HG03439 (cell line): ENCODE results near the gene ETV1.

Experiments used
- ATAC-seq: cut with Tn5 transposase; IDR thresholded peaks from one replicate; pipeline ENCODE4 v1.9.1; 2021; ENCODE audit warnings: mild to moderate bottlenecking, moderate library complexity; ENCODE audit not compliant: unreplicated experiment

The ETV1 gene

DNA sequence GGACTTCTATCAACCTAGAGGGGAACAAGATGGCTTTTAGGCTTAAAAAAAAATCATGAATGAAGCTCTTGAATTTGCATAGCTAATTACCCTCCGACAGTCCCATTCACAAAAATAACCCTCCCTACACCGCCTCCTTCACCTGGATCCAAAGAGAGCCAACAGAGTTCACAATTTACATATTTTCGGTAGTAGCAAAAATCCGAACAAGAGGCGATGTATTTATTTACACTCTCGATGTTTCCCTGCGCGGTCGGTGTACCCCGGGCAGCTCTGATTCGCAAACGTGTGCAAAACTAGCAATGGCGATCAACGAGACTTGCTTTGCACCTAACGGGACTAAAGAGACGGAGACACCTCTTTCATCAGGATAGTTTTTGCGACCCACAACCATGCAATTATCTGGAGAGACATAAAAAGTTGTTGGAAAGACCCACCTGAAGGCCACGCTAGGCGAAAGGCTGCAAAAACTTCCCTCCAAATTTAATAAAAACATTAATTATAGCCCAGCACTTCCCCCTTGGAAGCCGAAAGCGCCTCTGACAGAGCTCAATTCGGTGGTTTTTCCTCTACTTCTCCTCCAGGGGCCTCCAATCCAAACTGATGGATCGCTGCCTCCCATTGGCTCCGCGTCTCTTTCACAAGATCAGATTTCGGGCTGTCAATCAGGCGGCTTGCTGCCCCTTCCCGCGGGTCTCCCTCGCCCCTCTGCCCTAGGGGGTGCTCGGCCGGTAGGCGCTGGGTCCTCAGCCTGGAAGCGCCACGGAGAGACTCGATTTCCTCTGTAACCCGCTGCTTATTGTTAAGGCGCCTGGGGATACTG is at the start of gene ETV1:
TSS of gene ETV1 (minus strand) at position 541 of the 823 bp plus-strand sequence. CDS start 614 bp downstream, outside the sequence.
- no peak for ATAC-seq

DNA sequence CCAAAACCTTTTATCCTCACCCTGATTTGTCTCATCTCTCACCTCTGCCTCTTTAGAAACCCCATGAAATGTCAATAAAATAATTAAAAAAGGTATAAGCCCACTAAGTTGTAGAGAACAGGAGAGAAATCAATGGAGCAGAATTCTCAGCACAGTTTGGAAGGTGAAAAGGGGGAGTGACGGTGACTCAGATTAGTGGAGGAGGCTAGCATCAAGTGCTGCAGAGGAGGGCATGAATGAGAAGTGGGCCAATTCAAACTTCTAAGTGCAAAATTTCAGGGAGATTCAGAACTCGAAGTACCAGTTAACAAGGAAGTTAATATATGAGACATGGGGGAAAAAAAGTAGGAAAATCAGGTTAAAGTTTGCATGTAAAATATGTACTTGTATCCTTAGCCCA is 34.9 kb upstream of the ETV1 start:
- no peak for ATAC-seq

DNA sequence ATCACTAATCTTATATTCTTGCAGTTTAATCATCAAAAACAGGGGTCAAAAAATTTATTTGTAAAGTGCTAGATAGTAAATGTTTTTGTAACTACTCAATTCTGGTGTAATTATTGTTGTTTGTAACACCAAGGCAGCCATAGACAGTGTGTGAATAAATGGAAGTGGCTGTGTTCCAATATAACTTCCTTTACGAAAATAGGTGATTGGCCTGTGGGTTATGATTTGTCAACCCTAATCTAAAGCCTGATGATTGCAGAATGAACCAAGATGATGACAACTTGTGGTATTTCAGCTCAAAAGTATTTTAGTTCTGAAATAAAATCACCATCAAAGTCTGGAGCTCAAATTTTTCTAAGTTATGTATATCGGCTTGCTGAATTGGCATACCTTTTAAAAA is 34.4 kb upstream of the ETV1 start:
- ATAC-seq = no peak

DNA sequence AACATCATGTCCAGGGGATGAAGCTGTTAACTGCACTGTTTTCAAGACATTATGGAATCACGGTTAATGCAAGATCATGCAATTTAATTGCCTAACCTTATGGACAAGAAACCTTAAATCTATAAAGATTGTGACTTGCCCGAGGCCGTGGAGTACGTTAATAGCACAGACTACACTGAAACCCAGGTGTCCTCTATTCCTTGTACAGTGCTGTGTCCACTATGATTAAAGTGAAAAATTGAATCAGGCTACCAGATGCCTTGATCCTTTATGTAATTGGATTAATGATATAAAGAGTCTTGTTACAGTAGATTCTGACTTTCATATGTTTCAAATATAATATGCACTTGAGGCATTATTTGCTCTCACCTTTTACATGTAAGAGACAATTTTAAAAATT is 33.9 kb upstream of the ETV1 start:
- ATAC-seq = no peak

DNA sequence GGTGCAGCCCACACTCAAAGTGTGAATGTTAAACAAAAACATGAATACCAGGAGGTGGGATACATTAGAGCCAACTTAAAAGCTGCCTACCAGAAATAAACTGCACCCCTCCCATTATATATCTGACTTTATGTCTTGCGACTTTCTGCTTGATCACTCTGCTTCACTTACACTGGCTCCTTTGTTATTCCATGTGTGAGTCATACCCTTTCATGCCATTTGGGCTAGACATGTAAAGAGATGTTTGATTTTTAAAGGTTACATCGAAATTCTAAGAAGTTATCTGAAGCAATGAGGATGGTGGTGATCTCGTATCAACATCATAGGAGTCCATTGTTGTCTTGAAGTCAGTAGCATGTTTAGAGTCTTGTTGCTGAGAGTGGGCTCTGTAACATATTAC is 31.6 kb upstream of the ETV1 start:
- ATAC-seq = no peak

DNA sequence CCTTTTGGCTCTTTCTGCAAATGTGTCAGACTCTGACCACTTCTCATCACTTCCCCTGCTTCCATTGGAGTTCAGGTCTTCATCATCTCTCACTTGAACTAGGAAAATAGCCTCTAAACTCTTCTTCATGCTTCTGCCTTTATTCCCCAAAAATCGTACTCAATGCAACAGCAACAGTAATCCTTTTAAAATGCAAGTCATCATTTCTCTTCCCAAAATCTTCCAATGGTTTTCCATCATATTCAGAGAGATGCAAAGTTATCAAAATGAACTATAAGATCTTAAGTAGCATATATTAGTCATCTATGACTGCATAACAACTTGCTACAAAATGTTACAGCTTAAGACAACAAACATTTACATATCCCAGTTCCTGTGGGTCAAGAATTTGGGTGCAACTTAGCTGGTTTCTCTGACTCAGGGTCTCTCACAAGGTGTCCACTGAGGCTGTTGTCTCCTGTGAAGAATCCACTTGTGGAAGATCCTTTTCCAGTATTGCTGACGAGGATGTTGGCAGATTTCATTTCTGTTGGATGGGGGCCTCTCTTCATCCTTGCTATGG is 31.0 kb upstream of the ETV1 start:
- no peak for ATAC-seq

DNA sequence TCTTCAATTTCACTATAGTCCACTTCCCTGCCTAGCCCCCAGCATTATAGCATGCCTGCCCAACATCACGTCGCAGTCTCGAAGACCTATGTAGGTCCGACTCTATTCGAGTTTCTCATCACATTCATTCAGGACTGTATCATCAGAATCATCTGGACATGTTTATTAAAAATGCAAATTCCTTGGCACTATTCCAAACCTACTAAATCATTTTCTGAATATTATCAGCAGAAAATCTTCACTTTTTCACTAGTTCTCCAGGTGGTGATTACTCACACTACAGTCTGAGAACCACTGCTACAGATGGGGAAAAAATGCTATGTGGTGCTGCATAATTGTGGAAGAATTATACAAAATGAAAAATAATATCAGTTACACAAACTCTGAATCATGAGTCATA is 29.3 kb upstream of the ETV1 start:
- ATAC-seq = no peak

DNA sequence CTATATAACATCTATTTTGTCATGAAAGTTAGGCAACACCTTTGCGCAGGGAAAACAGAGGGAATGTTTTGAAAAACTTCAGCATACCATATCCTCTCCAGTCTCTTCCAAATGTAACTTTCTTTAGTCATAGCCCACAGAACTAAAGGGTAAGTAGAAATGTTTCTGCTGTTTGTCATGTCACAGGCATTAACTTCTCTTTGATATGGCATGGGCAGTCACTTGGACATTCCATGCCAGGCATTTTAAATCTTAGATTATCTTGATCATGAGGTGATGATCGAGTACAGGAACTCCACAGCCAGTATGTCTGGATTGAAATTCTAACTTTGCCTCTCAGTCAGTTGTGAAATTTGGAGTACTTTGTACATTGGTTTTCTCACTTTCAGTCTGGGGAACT is 27.5 kb upstream of the ETV1 start:
- ATAC-seq = no peak

DNA sequence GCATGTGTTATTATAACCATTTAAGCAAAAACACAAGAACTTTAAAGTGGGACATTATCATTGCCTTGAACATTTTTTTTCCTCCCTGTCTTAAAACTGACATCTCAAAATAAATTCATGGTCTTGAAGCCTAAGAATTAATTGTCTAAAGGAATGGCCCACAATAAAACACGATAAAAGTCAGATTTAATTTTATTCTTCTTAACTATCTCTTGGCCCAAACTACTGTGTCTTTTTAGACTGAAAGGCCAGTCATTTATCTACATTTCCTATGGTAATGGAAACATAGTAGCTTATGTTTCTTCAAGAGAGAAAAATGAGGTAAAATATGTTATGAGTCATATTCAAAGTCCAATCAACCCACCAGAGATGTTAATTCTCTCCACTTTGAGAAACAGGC is 24.4 kb upstream of the ETV1 start:
- ATAC-seq = no peak

DNA sequence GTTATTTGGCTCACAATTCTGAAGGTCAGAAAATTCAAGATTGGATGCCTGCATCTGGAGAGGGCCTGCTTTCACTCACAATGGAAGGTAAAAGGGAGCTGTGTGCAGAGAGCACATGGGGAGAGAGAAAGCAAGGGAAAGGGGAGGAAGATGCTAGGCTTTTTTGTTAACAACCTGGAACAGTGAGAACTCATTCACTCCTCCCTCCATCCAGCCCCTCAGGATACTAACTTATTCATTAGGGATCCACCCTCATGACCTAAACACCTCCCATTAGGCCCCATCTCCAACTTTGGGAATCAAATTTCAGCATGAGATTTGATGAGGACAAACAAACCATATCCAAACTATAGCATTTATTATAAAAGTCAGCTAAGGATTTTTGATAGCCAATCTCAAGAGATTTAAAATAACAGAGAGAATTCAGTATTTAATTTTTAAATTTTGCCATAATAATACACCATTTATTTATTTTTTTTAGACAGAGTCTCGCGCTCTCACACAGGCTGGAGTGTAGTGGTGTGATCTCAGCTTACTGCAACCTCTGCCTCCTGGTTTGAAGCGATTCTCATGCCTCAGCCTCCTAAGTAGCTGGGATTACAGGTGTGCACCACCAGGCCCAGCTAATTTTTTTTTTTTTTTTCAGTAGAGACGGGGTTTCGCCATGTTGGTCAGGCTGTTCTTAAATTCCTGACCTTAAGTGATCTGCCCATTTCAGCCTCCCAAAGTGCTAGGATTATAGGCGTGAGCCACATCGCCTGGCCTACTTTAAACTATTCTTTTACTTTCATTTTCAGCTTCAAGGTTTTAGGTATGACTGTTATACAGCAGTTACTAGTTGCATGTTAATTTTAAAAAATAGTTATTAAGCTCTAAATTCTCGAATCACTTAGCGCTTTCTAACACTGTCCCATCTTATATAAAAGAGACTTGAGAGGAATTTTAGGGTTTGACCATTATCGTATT is 20.3 kb upstream of the ETV1 start:
- no peak for ATAC-seq

DNA sequence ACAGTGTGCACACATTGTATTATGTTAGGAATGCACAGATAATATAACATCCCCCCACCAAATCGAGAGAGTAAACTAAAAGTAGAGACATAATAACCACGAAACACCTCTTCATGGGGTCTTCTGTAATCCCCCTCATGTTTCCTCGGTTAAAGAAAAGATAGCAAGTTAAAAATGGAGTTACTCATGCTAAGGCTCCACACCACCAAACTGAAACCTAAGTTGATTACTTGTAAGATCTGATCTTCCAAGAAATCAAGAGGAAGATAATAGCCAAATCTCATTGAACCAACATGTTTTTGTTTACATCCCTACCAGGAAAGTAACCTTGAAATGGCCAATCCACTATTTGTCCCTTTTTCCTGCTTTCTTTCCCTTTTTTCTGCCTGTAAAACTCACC is 11.7 kb upstream of the ETV1 start:
- no peak for ATAC-seq

DNA sequence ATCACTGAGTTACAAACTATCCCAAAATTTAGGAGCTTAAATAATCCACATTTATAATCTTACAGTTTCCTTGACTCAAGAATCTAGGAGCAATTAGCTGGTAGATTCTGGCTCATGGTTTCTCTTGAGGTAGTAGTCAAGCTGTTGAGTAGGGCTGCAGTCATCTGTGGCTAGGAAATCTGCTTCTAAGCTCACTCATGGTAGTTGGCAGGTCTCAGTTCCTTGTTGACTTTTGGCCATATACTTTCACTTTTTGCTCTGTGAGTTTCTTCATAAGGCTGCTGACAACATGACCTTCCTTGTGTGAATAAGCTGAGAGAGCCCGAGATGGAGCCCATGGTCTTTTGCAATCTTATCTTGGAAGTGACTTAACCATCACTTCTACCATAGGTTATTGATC is 10.8 kb upstream of the ETV1 start:
- ATAC-seq = no peak

DNA sequence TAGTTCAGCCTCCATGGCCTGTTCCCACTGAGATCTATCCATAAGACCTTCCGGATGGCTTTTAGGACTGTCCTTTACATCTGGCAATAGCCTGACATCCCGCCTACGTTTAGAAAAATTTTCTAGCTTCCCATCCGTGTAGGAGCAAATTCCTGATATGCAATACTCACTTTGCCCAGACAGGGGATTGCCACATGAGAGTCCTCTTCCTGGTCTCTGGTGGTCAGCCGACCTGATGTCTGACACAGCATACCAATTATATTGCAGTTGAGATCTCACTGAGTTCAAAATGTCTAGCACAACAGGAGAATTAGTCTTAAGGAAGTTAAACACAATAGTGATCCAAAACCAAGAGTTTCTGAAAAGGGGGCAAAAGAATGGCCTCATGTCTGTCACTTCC is 9.4 kb upstream of the ETV1 start:
- no peak for ATAC-seq

DNA sequence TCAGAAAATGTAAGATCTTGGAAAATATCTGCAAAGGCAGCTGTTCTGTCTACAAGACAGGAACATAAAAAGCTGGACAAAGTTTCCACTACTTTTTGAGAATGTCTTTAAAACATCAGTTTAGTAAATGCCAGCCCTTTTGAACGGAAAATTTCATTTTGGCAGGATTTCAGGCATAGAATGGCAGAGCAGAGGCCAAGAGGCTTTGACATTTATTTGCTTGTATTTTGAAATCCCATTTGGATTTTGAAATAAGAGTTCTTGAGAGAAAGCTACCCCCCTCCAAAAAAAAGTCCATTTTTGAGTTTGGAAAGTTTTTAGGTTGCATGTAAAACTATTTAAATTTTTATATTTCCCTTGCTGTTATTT is 3.1 kb upstream of the ETV1 start:
- ATAC-seq = no peak

DNA sequence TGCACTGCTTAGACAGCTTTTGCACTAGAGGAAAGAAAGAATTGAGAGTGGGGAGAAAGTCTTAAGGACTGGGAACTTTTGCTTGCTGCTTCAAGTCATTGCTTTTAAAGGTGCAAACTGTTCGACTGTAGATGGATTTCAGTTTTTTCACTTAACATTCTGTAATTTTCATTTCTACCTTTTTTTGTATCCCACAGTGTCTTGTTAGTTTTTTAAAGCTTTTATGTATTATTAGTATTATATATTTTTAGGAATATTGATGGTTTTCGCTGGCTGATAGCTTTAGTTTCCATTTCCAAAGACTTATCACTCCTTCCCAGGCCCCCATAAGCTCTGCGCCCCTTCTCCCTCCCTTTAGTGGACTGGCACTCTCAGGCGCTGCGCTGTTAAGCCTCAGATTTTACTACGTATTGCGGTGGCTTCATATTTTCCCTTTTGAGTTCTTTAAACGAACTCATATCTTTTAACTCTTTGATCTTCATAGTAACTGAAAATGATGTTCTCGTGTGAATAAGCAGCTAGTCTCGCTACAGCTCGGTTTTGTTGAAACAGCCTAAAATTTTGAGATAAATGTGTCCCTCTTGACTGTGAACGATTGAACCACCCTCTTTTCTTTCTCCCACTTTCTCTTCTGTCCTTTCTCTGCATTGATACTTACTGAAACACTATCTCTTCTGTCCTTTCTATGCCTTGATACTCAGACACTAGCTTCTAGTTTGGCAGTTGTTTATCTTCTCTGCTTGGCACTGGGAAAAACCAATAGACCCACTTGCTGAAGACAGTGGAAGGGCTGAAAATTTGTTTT is 2.5 kb upstream of the ETV1 start:
- no peak for ATAC-seq

DNA sequence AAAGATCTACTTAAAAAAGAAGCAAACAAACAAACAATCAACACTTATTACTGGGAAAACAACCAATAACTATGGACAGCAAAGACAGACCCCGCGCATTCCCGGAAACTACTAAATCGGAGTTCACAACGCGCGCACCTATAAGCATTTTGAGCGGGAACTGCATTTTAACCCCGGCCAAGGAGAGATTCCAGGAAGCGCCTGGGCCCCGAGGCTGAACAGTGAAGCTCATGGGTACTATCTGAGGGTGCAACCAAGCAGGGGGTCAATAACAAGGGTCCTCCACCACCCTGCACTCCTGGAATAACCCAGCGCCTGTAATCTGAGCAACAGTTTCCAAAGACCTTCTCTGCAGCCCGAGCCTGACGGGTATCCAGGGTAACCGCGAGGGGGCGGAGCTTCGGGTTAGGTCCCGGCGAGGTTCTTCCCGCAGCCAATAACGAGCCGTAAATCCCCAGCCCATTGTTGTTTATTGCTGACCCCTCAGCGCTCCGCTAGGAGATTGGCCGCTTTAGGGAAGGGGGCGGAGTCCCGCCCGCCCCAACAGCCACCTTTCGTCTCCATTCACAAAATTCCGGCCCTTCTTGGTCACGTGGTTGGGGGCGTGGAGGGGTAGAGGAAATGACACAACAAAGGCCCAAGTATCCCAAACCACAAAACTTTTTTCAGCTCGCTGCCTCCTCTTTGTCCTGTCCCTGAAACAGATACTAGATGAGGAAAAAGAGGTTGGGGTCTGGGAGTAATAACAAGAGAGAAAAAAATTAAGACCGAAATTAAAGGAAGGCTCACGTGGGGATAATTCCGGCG is 1.7 kb upstream of the ETV1 start:
- ATAC-seq = peak; percentile 90

DNA sequence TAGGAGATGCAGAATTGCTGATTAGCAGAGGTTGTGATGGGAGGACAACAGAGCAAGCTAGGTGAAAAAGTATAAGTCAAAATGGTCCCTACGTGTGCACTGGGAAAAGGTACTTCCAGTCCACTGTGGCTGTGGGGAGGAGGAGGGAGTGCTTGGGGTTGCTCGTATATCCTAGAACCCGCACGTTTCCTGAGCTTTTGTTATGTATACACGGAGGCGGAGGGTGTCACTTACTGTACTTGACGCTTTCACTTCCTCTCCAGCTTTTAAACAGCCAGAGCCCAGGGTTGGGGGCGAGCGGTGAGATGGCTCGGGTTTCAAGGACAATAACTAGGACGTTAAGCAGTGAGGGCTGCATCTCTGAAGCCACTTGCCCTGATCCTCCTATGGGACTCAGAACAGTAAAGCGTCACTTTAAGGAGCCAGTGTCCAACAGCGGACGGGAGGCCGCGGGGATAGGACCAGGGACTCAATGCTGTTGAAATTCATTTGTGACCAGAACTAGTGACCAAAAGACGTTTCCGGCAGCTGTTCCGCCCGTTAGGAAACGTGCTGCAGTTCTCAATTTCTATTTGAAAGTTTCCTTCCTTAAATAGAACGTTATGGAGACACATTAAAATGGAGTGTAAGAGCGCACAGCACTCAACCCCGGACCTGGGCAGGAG is 985 bp upstream of the ETV1 start:
- peak; percentile 40 for ATAC-seq

DNA sequence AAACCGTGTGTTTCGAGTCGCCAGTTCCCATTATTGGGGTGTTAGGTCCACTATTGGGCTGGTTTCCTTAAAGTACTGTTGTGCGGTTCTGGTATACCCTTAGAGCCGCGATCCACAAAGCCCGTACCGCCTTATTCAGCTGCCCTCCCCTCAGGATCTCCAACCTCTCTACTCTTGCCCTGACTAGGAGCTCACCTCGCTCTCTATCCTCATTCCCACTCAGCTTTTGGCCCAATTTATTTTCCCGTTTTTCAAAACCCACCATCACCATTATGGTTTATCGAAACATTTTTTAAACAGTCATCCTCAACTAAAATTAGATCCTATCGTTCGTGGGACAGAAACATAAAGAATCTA is 461 bp upstream of the ETV1 start:
- no peak for ATAC-seq

DNA sequence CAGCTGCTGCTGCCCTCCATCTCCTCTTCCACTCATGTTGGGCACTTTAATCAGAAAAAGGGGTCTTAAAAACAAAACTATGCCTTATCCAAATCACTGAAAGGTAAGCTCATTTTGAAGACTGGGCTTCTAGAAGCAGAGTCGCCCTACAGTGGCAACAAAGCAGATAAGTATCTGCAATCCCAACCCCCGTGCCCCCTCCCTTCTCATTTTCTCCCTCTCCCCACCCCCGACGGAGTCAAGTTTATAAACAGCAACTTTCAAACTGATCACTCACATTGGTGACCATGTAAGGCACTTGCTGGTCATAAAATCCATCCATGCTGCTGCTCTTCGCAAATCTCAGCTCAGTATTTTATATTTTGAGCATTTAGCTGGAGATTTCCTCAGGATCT is 738 bp downstream of the ETV1 start:
- no peak for ATAC-seq

DNA sequence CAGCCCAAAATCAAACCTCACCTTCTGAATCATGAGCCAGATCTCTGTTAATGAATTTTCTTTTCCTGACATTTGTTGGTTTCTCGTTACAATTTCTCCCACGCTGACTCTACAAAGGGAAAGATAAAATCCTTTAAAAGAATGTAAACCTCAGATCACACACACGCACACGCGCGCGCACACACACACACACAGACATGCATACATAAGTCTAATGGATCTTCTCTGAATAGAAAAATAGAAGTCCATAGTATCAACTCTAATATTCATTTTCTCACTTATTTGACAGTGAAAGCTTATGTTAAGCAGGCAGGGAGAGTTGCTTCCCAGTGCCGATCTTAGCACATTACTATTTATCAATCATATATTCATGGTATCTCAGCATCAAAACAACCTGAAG is 1.4 kb downstream of the ETV1 start:
- no peak for ATAC-seq
